K562 (cell line): ENCODE data around the gene SH3TC1. TPM values are rescaled to one million over a fixed set of nuclear protein-coding genes. Genes with fewer than 3 reads are reported as not detected.

ENCODE experiments used
- ATAC-seq: fragments of 200-7000 bp; cut with Tn5 transposase; 3 replicates; pipeline ENCODE4 v1.9.1; 2020; ENCODE audit warnings: moderate library complexity
- BruUV-seq: library from RNA; stranded (reverse); fragments of 400-500 nt; replicated peaks from 2 replicates; lab custom pipeline; 2021; lab: Mats Ljungman, UMichigan
- CTCF ChIA-PET: fragments of 300-600 bp; formaldehyde crosslinking; extraction: SDS; loops from one replicate; lab custom pipeline; 2021; ENCODE audit warnings: low intra/inter-chr PET ratio; lab: Yijun Ruan, JAX
- POLR2A ChIA-PET: fragments of 300-600, 350-650 bp; sonication (Branson Sonifier 250); formaldehyde crosslinking; extraction: SDS; loops from one replicate; lab custom pipeline; 2021; ENCODE audit warnings: antibody characterized with exemption, inconsistent platforms; lab: Yijun Ruan, JAX
- DNase-seq, 4 experiments: peaks; one replicate each; pipeline versions ENCODE4 v3.0.0 to v3.0.0-alpha.2; 2011 to 2018; ENCODE audit warnings: low spot score in 3 of 4, mixed read lengths in 3 of 4; ENCODE audit errors: extremely low read depth in 1 of 4
- FAIRE-seq: peaks from 2 replicates; lab custom pipeline; 2011; peaks lifted over from hg19 to GRCh38; lab: Jason Lieb, UNC
- H2AFZ ChIP-seq: 2 replicates; pipeline ENCODE4 v1.6.0; 2011; ENCODE audit warnings: low read depth, low read length, control low read depth, inconsistent platforms
- H3K27ac ChIP-seq: fragments of 200-600 bp; 3 replicates; pipeline ENCODE4 v1.8.0; 2011; ENCODE audit warnings: low read depth, mild to moderate bottlenecking, control low read depth, inconsistent platforms, low read length, moderate library complexity, mixed read lengths; ENCODE audit errors: extremely low read depth
- H3K27me3 ChIP-seq, 2 experiments: fragments of 300-600 bp in 1 of 2; 2 replicates in 1 of 2; 3 replicates in 1 of 2; pipeline versions ENCODE4 v1.6.0 to v1.8.0; 2011; ENCODE audit warnings: inconsistent platforms in 2 of 2, low read length in 2 of 2, mild to moderate bottlenecking in 1 of 2, mixed read lengths in 1 of 2, moderate library complexity in 1 of 2; ENCODE audit not compliant: control insufficient read depth in 2 of 2, insufficient read depth in 2 of 2
- H3K36me3 ChIP-seq: fragments of 300-600 bp; 3 replicates; pipeline ENCODE4 v1.8.0; 2011; ENCODE audit warnings: mild to moderate bottlenecking, low read length, inconsistent platforms; ENCODE audit not compliant: control insufficient read depth, insufficient read depth
- H3K4me1 ChIP-seq, 2 experiments: fragments of 200-600 bp in 1 of 2; replicated peaks in 1 of 2; 2 replicates in 1 of 2; 3 replicates in 1 of 2; pipeline versions ENCODE4 v1.5.1 to v1.8.0; 2011; ENCODE audit warnings: inconsistent platforms in 2 of 2, low read length in 2 of 2, mild to moderate bottlenecking in 1 of 2, mixed read lengths in 1 of 2, moderate library complexity in 1 of 2; ENCODE audit not compliant: control insufficient read depth in 2 of 2, insufficient read depth in 2 of 2
- H3K4me2 ChIP-seq: 2 replicates; pipeline ENCODE4 v1.6.1; 2011; ENCODE audit warnings: low read length, control low read depth, inconsistent platforms, mixed read lengths; ENCODE audit not compliant: insufficient read depth
- H3K4me3 ChIP-seq: fragments of 200-600 bp; sonication (generic), shearing (Covaris generic); 2 replicates; pipeline ENCODE4 v1.5.1; 2016; ENCODE audit warnings: control low read depth, inconsistent platforms
- H3K79me2 ChIP-seq: fragments of 200-600 bp; 3 replicates; pipeline ENCODE4 v1.8.0; 2011; ENCODE audit warnings: low read length, inconsistent platforms; ENCODE audit not compliant: control insufficient read depth, insufficient read depth
- H3K9ac ChIP-seq, 2 experiments: 2 replicates each; pipeline versions ENCODE4 v1.6.0 to v1.6.1; 2011; ENCODE audit warnings: low read depth in 2 of 2, low read length in 2 of 2, control low read depth in 1 of 2, inconsistent platforms in 1 of 2, mild to moderate bottlenecking in 1 of 2, mixed read lengths in 1 of 2; ENCODE audit not compliant: insufficient read depth in 1 of 2
- H3K9me1 ChIP-seq: one replicate; pipeline ENCODE4 v1.6.0; 2011; ENCODE audit warnings: inconsistent platforms, mild to moderate bottlenecking, low read length, moderate library complexity; ENCODE audit not compliant: control insufficient read depth, insufficient read depth
- H3K9me3 ChIP-seq: replicated peaks from 2 replicates; pipeline ENCODE4 v1.5.1; 2011; ENCODE audit warnings: low read depth, low read length, inconsistent platforms; ENCODE audit not compliant: control insufficient read depth, insufficient read depth
- H4K20me1 ChIP-seq: replicated peaks from 2 replicates; pipeline ENCODE4 v1.6.1; 2011; ENCODE audit warnings: low read length, inconsistent platforms, mixed read lengths; ENCODE audit not compliant: control insufficient read depth, insufficient read depth
- CEBPG ChIP-seq, 3 experiments: fragments of 200-800 bp in 1 of 3; sonication (Bioruptor generic) in 1 of 3; sonication (generic) in 1 of 3; formaldehyde crosslinking in 1 of 3; IDR thresholded peaks in 2 of 3; conservative IDR thresholded peaks in 1 of 3; 2 replicates each; pipeline versions ENCODE4 v1.6.1 to v1.8.0; 2016 to 2022; ENCODE audit warnings: missing compliant biosample characterization in 2 of 3, missing genetic modification characterization in 2 of 3, mild to moderate bottlenecking in 1 of 3, missing genetic modification reagents in 1 of 3
- ZNF561 ChIP-seq: fragments of 450-650 bp; formaldehyde crosslinking; conservative IDR thresholded peaks from 2 replicates; pipeline ENCODE4 v1.4.0; 2020; ENCODE audit warnings: mild to moderate bottlenecking, moderate library complexity
- whole genome bisulfite sequencing: fragments of 100-300 bp; shearing (Covaris generic); methylation state at CpG from one replicate; pipeline ENCODE4 v1.1.6; 2016; ENCODE audit warnings: low coverage, mixed read lengths; ENCODE audit not compliant: insufficient coverage; ENCODE audit errors: missing lambda C conversion rate; 5-methylcytosine and 5-hydroxymethylcytosine counted together
- in situ Hi-C: fragments of 300-500 bp; cut with MboI; formaldehyde crosslinking; loops from 4 replicates; pipeline ENCODE4 v1.15.0; 2018; ENCODE audit warnings: inconsistent platforms, mixed read lengths
- intact Hi-C: fragments of 100-400 bp; cut with micrococcal nuclease; formaldehyde crosslinking; loops from 2 replicates; pipeline ENCODE4 v1.14.2; 2022
- polyA plus RNA-seq, 8 experiments: library from polyadenylated mRNA; depleted of rRNA in 4 of 8; stranded (reverse) in 5 of 8; unstranded in 3 of 8; fragments of >200 nt; fragmentation: Nextera tagmentation in 2 of 8; fragmentation: Illumina TruSeq in 1 of 8; extraction: Ambion mirVana in 2 of 8; extraction: Trizol in 1 of 8; gene quantifications; 2 replicates each; pipeline versions ENCODE4 v1.2.1 to v1.2.3, GENCODE V29; 2011 to 2014; ENCODE audit warnings: inconsistent platforms in 1 of 8, missing spikeins in 1 of 8
- total RNA-seq, 7 experiments: library from RNA; depleted of rRNA in 6 of 7; stranded (reverse); fragments of >200 nt in 6 of 7; fragmentation: Illumina TruSeq in 2 of 7; extraction: Trizol in 2 of 7; gene quantifications; 2 replicates each; pipeline versions ENCODE4 v1.2.1 to v1.2.3, GENCODE V29; 2011 to 2021; ENCODE audit warnings: low replicate concordance in 1 of 7
- TF ChIP-seq, protein P1 (sequence below): fragments of 250-450 bp; sonication (Bioruptor Pico); IDR thresholded peaks from 2 replicates; pipeline ENCODE4 v1.6.1; 2021; ENCODE audit warnings: mild to moderate bottlenecking

The SH3TC1 gene
- total and polyA plus RNA-seq, 9 of the 15 experiments (the other 6 are each of a cell fraction or from before 2014, with no cell fraction given), result 0.04 to 2.1 (median 0.48) TPM; not detected in 1

- intact Hi-C loops, result no loop called here
- TF ChIP-seq, protein P1, sequence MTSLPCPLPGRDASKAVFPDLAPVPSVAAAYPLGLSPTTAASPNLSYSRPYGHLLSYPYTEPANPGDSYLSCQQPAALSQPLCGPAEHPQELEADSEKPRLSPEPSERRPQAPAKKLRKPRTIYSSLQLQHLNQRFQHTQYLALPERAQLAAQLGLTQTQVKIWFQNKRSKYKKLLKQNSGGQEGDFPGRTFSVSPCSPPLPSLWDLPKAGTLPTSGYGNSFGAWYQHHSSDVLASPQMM (CRISPR knock-in tag), result no peak
- TF ChIP-seq CEBPG (CRISPR knock-in tag; IDR thresholded peaks at IDR 0.05) (no peak), CEBPG (tag; conservative IDR thresholded peaks at IDR 0.05 in 1 of 2, IDR thresholded peaks at IDR 0.05 in 1 of 2) (peak in 1 of 2 experiments; percentile 59; a peak in 2 of 4 replicates), ZNF561 (CRISPR knock-in tag) (0 out of 2 replicates have a peak, but pooled peaks have one; percentile 32)
- CTCF ChIA-PET, result no interaction called here
Observed at GRCh38 chr4:8287343-8288280, 88.5 kb downstream of the SH3TC1 start.

More at GRCh38 chr4:8287343-8288280, 88.5 kb downstream of the SH3TC1 start:
- ATAC-seq (no peak), DNase-seq (no peak), FAIRE-seq (no peak)
- no peaks in the 10 kb centered on the region for H3K9me1 ChIP-seq
- H4K20me1 ChIP-seq, result peaks cover 9% of the 10 kb centered on the region
- POLR2A ChIA-PET, result interaction anchor here (0.7 to 1.4 kb wide), 3 partner anchors 16 to 19 kb away, joined by 3 to 6 read pairs (median 5); no protein-coding TSS in a partner anchor
- no peak overlapping the region for H3K4me2 ChIP-seq
- no TSS peak for BruUV-seq
- peaks cover 2 to 84% of the 10 kb centered on the region in 2 experiments; a peak in 4 of 5 replicates for H3K27me3 ChIP-seq
- H3K4me3 ChIP-seq, result no peak overlapping the region
- H3K36me3 ChIP-seq, result no peaks in the 10 kb centered on the region
- H3K79me2 ChIP-seq, result no peaks in the 10 kb centered on the region
- in situ Hi-C loops, result no loop called here
- H3K9ac ChIP-seq, result no peak overlapping the region; a peak in 1 of 4 replicates
- 24% methylated on average over 18 of the region's 18 CpGs for WGBS
- no peak overlapping the region for H3K27ac ChIP-seq
- no peaks in the 10 kb centered on the region for H3K9me3 ChIP-seq
- no peak overlapping the region for H2AFZ ChIP-seq
- peaks cover 0 to 20% of the 10 kb centered on the region in 2 experiments; a peak in 2 of 5 replicates for H3K4me1 ChIP-seq
